Fibroblast of the aortic adventitia (primary cell): ENCODE measurements around the gene TRAPPC11. TPM values are rescaled to one million over a fixed set of nuclear protein-coding genes. Genes with fewer than 3 reads are reported as not detected.
A peak's percentile ranks its signal among the peaks of the same experiment; 100 is the strongest.

Source experiments
- DNase-seq: peaks from one replicate; pipeline ENCODE4 v3.0.0-alpha.2; 2010; ENCODE audit warnings: low read depth
- H3K4me3 ChIP-seq: 2 replicates; pipeline ENCODE4 v1.5.1; 2011; ENCODE audit warnings: low read depth, mild to moderate bottlenecking, control low read depth, low read length, moderate library complexity
- CTCF ChIP-seq: IDR thresholded peaks from 2 replicates; pipeline ENCODE4 v1.5.1; 2011; ENCODE audit warnings: mild to moderate bottlenecking, low read length, control low read depth, inconsistent platforms; ENCODE audit not compliant: insufficient read depth
- total RNA-seq: library from RNA; depleted of rRNA; stranded (reverse); fragments of >200 nt; gene quantifications from 2 replicates; pipeline ENCODE4 v1.2.3, GENCODE V29; 2012; ENCODE audit warnings: low replicate concordance

TRAPPC11 gene
- total RNA-seq, 1 donor = 51.5 TPM

GRCh38 chr4:183636923-183637322 lies 22.2 kb upstream of the TRAPPC11 start:
- H3K4me3 ChIP-seq = peak overlapping the region; percentile 9
- peak; percentile 81 for DNase-seq
- no peak for TF ChIP-seq CTCF

GRCh38 chr4:183637461-183637860 lies 21.6 kb upstream of the TRAPPC11 start:
- no peak overlapping the region for H3K4me3 ChIP-seq
- no peak for TF ChIP-seq CTCF
- peak; percentile 31 for DNase-seq

GRCh38 chr4:183638436-183638835 lies 20.7 kb upstream of the TRAPPC11 start:
- no peak overlapping the region for H3K4me3 ChIP-seq
- TF ChIP-seq CTCF = no peak
- peak; percentile 56 for DNase-seq

- peak; percentile 39 for DNase-seq
- TF ChIP-seq CTCF = no peak
- no peak overlapping the region for H3K4me3 ChIP-seq
Observed at GRCh38 chr4:183639291-183639690, 19.8 kb upstream of the TRAPPC11 start.

- H3K4me3 ChIP-seq = no peak overlapping the region
- TF ChIP-seq CTCF = no peak
- no peak for DNase-seq
Observed at GRCh38 chr4:183645326-183645725, 13.8 kb upstream of the TRAPPC11 start.

- no peak for TF ChIP-seq CTCF
- H3K4me3 ChIP-seq = peak overlapping the region; percentile 91
- DNase-seq = peak; percentile 21
Observed at GRCh38 chr4:183657564-183657963, 1.5 kb upstream of the TRAPPC11 start.

- no peak for TF ChIP-seq CTCF
- peak overlapping the region; percentile 91 for H3K4me3 ChIP-seq
- DNase-seq = peak; percentile 19
Observed at GRCh38 chr4:183658362-183659028, 598 bp upstream of the TRAPPC11 start.
